ENCODE results near the gene CCDC191. TPM values are rescaled to one million over a fixed set of nuclear protein-coding genes. Genes with fewer than 3 reads are reported as not detected.

Gene CCDC191
- total and polyA plus RNA-seq, 5 donors from 2014 or later = 0.87 to 6.5 (median 1.4) TPM

DNA sequence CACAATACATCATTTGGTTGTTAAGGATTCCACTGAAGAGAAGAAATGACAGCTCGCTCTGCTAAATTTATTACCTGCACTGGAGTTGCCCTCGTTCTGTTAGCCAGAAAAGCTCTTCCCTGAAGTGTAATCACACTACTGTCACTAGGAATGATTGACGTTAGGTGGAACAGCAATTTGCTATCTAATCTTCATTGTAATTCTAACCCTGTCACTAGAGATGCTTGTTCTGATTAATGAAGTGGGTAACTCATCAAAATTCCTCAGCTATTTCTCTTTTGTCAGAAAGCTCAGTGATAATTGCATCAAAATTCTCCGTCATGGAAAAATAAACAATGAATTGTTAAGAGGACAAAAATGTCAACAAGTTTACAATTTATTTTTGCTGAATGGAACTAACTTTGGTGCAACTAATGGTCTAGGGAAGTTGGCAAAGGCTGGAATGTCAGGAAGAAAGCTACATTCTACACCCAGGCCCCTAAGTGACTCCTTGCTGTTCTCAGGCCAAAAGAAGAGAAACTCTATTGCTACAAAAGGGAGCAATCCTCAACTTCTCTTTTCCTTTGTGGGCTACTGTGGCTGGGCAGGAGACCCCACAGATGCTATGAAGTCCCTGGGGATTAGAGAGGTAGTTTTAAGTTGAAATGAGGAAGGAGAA, 34.1 kb downstream of the CCDC191 start:
- Histone ChIP-seq H3K27ac (ENCODE audit: insufficient read depth, low read length, poor library complexity, severe bottlenecking) (no peak overlapping the region), H3K36me3 (ENCODE audit: control insufficient read depth, insufficient read depth, low read length) (no peaks in the 10 kb centered on the region), H3K27me3 (ENCODE audit: control insufficient read depth, insufficient read depth, low read length) (no peaks in the 10 kb centered on the region), H3K4me3 (ENCODE audit: low read depth, low read length) (no peak overlapping the region), H3K4me1 (ENCODE audit: control insufficient read depth, insufficient read depth, low read length, poor library complexity, severe bottlenecking) (no peaks in the 10 kb centered on the region), H3K9me3 (ENCODE audit: control insufficient read depth in 2 of 2, low read length in 2 of 2) (no peaks in the 10 kb centered on the region)
- DNase-seq = no peak
- Mint-ChIP-seq H3K4me1 (no peaks in the 10 kb centered on the region), H3K36me3 (peaks cover 6% of the 10 kb centered on the region), H3K27me3 (no peaks in the 10 kb centered on the region), H3K27ac (no peak overlapping the region), H3K9me3 (peaks cover 0 to 2% (median 0%) of the 10 kb centered on the region in 7 donors), H3K4me3 (no peak overlapping the region)
- ATAC-seq (ENCODE audit: low read depth in 2 of 2) = no peak

- Mint-ChIP-seq H3K4me1 (no peaks in the 10 kb centered on the region), H3K27ac (no peak overlapping the region), H3K4me3 (no peak overlapping the region), H3K27me3 (no peaks in the 10 kb centered on the region), H3K9me3 (peaks cover 0 to 2% (median 0%) of the 10 kb centered on the region in 7 donors), H3K36me3 (peaks cover 6% of the 10 kb centered on the region)
- Histone ChIP-seq H3K36me3 (ENCODE audit: control insufficient read depth, insufficient read depth, low read length) (no peaks in the 10 kb centered on the region), H3K27me3 (ENCODE audit: control insufficient read depth, insufficient read depth, low read length) (no peaks in the 10 kb centered on the region), H3K27ac (ENCODE audit: insufficient read depth, low read length, poor library complexity, severe bottlenecking) (no peak overlapping the region), H3K9me3 (ENCODE audit: control insufficient read depth in 2 of 2, low read length in 2 of 2) (no peaks in the 10 kb centered on the region), H3K4me1 (ENCODE audit: control insufficient read depth, insufficient read depth, low read length, poor library complexity, severe bottlenecking) (no peaks in the 10 kb centered on the region), H3K4me3 (ENCODE audit: low read depth, low read length) (no peak overlapping the region)
- ATAC-seq (ENCODE audit: low read depth in 2 of 2) (no peak), DNase-seq (no peak)
These were observed 35.4 kb downstream of the CCDC191 start for GRCh38 chr3:114020907-114021306.

- H3K4me3 ChIP-seq (ENCODE audit: low read depth, low read length) = no peak overlapping the region
- DNase-seq (no peak), ATAC-seq (ENCODE audit: low read depth in 2 of 2) (no peak)
- H3K4me1 ChIP-seq (ENCODE audit: control insufficient read depth, insufficient read depth, low read length, poor library complexity, severe bottlenecking) = no peaks in the 10 kb centered on the region
- no peaks in the 10 kb centered on the region for H3K9me3 ChIP-seq (ENCODE audit: control insufficient read depth in 2 of 2, low read length in 2 of 2)
- peaks cover 6% of the 10 kb centered on the region for H3K36me3 Mint-ChIP-seq
- no peaks in the 10 kb centered on the region for H3K27me3 Mint-ChIP-seq
- no peaks in the 10 kb centered on the region for H3K36me3 ChIP-seq (ENCODE audit: control insufficient read depth, insufficient read depth, low read length)
- no peak overlapping the region for H3K27ac Mint-ChIP-seq
- H3K9me3 Mint-ChIP-seq = no peaks in the 10 kb centered on the region
- H3K27ac ChIP-seq (ENCODE audit: insufficient read depth, low read length, poor library complexity, severe bottlenecking) = no peak overlapping the region
- H3K4me1 Mint-ChIP-seq = no peaks in the 10 kb centered on the region
- H3K27me3 ChIP-seq (ENCODE audit: control insufficient read depth, insufficient read depth, low read length) = no peaks in the 10 kb centered on the region
- no peak overlapping the region for H3K4me3 Mint-ChIP-seq
These were observed 36.8 kb downstream of the CCDC191 start for GRCh38 chr3:114019486-114019885.

DNA sequence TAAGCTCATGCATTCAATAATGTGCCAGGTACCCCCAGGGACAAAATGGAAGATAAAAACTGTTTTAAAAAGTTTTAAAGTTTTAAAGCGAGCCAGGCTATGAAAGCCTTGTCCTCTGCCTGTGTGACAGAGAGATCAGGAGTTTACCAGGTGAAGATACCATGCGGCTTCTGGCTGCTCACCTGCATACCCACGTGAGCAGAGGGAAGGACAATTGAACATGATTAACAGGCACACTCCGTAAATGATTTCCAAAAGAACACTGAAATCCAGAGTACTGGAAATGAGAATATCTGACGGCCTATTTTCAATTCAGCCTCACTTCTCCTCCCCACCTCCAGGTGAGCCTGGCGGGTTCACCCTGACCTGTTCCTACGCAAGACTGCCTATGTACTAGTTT, 42.1 kb downstream of the CCDC191 start:
- Mint-ChIP-seq H3K4me1 (no peaks in the 10 kb centered on the region), H3K27ac (peak overlapping the region in 2 of 3 donors; percentile 9 to 38), H3K4me3 (no peak overlapping the region), H3K36me3 (peaks cover 10% of the 10 kb centered on the region), H3K27me3 (no peaks in the 10 kb centered on the region), H3K9me3 (no peaks in the 10 kb centered on the region)
- ATAC-seq (ENCODE audit: low read depth in 2 of 2) (no peak), DNase-seq (no peak)
- Histone ChIP-seq H3K27ac (ENCODE audit: insufficient read depth, low read length, poor library complexity, severe bottlenecking) (no peak overlapping the region), H3K9me3 (ENCODE audit: control insufficient read depth in 2 of 2, low read length in 2 of 2) (no peaks in the 10 kb centered on the region), H3K4me3 (ENCODE audit: low read depth, low read length) (no peak overlapping the region), H3K36me3 (ENCODE audit: control insufficient read depth, insufficient read depth, low read length) (no peaks in the 10 kb centered on the region), H3K4me1 (ENCODE audit: control insufficient read depth, insufficient read depth, low read length, poor library complexity, severe bottlenecking) (no peaks in the 10 kb centered on the region), H3K27me3 (ENCODE audit: control insufficient read depth, insufficient read depth, low read length) (no peaks in the 10 kb centered on the region)

GRCh38 chr3:114011059-114011797, 45.1 kb downstream of the CCDC191 start:
- Mint-ChIP-seq H3K27ac (no peak overlapping the region), H3K36me3 (peaks cover 4% of the 10 kb centered on the region), H3K27me3 (no peaks in the 10 kb centered on the region), H3K4me1 (no peaks in the 10 kb centered on the region), H3K9me3 (no peaks in the 10 kb centered on the region), H3K4me3 (no peak overlapping the region)
- ATAC-seq (ENCODE audit: low read depth in 2 of 2) (no peak), DNase-seq (no peak)
- no peaks in the 10 kb centered on the region for H3K4me1 ChIP-seq (ENCODE audit: control insufficient read depth, insufficient read depth, low read length, poor library complexity, severe bottlenecking)
- no peak overlapping the region for H3K4me3 ChIP-seq (ENCODE audit: low read depth, low read length)
- H3K9me3 ChIP-seq (ENCODE audit: control insufficient read depth in 2 of 2, low read length in 2 of 2) = no peaks in the 10 kb centered on the region
- H3K27ac ChIP-seq (ENCODE audit: insufficient read depth, low read length, poor library complexity, severe bottlenecking) = no peak overlapping the region
- H3K36me3 ChIP-seq (ENCODE audit: control insufficient read depth, insufficient read depth, low read length) = no peaks in the 10 kb centered on the region
- no peaks in the 10 kb centered on the region for H3K27me3 ChIP-seq (ENCODE audit: control insufficient read depth, insufficient read depth, low read length)

DNA sequence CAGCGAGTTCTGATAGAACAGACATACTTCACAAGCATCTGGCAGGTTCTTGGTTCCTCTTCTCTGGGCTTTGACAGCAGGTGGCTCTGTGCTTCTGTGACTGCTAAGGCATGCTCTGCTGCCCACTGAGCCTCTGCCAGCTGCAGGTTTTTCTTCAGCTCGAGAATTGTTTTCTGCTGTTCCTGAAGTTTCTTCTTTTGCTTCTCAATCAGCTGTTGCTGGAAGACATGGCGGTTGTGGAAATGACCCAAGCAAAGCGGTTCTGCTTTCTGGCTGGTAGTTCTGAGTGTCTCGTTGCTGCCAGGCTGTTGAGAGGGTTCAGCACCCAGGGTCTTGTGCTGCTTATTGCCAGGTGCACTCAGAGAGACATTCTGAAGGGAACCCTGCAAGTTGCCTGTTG, 50.8 kb downstream of the CCDC191 start:
- no peak for DNase-seq
- no peaks in the 10 kb centered on the region for H3K9me3 Mint-ChIP-seq
- H3K36me3 Mint-ChIP-seq = peaks cover 14% of the 10 kb centered on the region
- Histone ChIP-seq H3K9me3 (ENCODE audit: control insufficient read depth in 2 of 2, low read length in 2 of 2) (no peaks in the 10 kb centered on the region), H3K27ac (ENCODE audit: insufficient read depth, low read length, poor library complexity, severe bottlenecking) (no peak overlapping the region), H3K36me3 (ENCODE audit: control insufficient read depth, insufficient read depth, low read length) (peaks cover 7% of the 10 kb centered on the region), H3K4me1 (ENCODE audit: control insufficient read depth, insufficient read depth, low read length, poor library complexity, severe bottlenecking) (no peaks in the 10 kb centered on the region), H3K4me3 (ENCODE audit: low read depth, low read length) (no peak overlapping the region), H3K27me3 (ENCODE audit: control insufficient read depth, insufficient read depth, low read length) (no peaks in the 10 kb centered on the region)
- no peak overlapping the region for H3K4me3 Mint-ChIP-seq
- ATAC-seq (ENCODE audit: low read depth in 2 of 2) = peak in 1 of 2 donors; percentile 44
- H3K27me3 Mint-ChIP-seq = no peaks in the 10 kb centered on the region
- H3K27ac Mint-ChIP-seq = no peak overlapping the region
- peaks cover 0 to 4% (median 0%) of the 10 kb centered on the region in 4 donors for H3K4me1 Mint-ChIP-seq

GRCh38 chr3:113985541-113985940, 70.8 kb downstream of the CCDC191 start:
- DNase-seq (no peak), ATAC-seq (ENCODE audit: low read depth in 2 of 2) (no peak)
- H3K36me3 Mint-ChIP-seq = peaks cover 46% of the 10 kb centered on the region
- no peaks in the 10 kb centered on the region for H3K27me3 Mint-ChIP-seq
- Histone ChIP-seq H3K4me1 (ENCODE audit: control insufficient read depth, insufficient read depth, low read length, poor library complexity, severe bottlenecking) (no peaks in the 10 kb centered on the region), H3K4me3 (ENCODE audit: low read depth, low read length) (no peak overlapping the region), H3K36me3 (ENCODE audit: control insufficient read depth, insufficient read depth, low read length) (peaks cover 2% of the 10 kb centered on the region), H3K9me3 (ENCODE audit: control insufficient read depth in 2 of 2, low read length in 2 of 2) (no peaks in the 10 kb centered on the region), H3K27me3 (ENCODE audit: control insufficient read depth, insufficient read depth, low read length) (no peaks in the 10 kb centered on the region), H3K27ac (ENCODE audit: insufficient read depth, low read length, poor library complexity, severe bottlenecking) (no peak overlapping the region)
- H3K4me3 Mint-ChIP-seq = no peak overlapping the region
- H3K9me3 Mint-ChIP-seq = peaks cover 0 to 2% (median 0%) of the 10 kb centered on the region in 7 donors
- peaks cover 0 to 4% (median 0%) of the 10 kb centered on the region in 4 donors for H3K4me1 Mint-ChIP-seq
- no peak overlapping the region for H3K27ac Mint-ChIP-seq

DNA sequence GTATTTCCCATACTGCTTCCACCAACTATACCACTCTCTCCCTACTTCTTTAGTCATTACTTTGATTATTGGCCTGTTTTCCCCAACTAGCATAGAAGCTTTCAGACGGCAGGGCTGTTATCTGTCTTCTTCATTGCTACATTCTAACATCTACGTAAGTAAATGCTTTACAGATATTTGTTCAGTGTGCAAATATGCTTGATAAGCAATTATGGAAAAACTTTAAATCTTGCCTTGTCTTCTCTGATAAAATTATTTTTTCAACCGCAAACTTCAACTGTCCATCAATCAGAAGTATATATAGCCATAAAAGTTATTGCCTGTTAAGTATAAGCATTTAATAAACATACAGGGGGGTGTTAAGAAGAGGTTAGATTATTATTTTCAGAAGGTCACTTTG, 72.8 kb downstream of the CCDC191 start:
- H3K4me1 ChIP-seq (ENCODE audit: control insufficient read depth, insufficient read depth, low read length, poor library complexity, severe bottlenecking) = no peaks in the 10 kb centered on the region
- H3K36me3 Mint-ChIP-seq = peaks cover 54% of the 10 kb centered on the region
- H3K27ac Mint-ChIP-seq = no peak overlapping the region
- H3K27me3 Mint-ChIP-seq = no peaks in the 10 kb centered on the region
- H3K27me3 ChIP-seq (ENCODE audit: control insufficient read depth, insufficient read depth, low read length) = no peaks in the 10 kb centered on the region
- no peaks in the 10 kb centered on the region for H3K9me3 ChIP-seq (ENCODE audit: control insufficient read depth in 2 of 2, low read length in 2 of 2)
- ATAC-seq (ENCODE audit: low read depth in 2 of 2) = no peak
- DNase-seq = no peak
- H3K36me3 ChIP-seq (ENCODE audit: control insufficient read depth, insufficient read depth, low read length) = peaks cover 2% of the 10 kb centered on the region
- no peak overlapping the region for H3K4me3 ChIP-seq (ENCODE audit: low read depth, low read length)
- H3K4me3 Mint-ChIP-seq = no peak overlapping the region
- peaks cover 0 to 4% (median 0%) of the 10 kb centered on the region in 4 donors for H3K4me1 Mint-ChIP-seq
- peaks cover 0 to 2% (median 0%) of the 10 kb centered on the region in 7 donors for H3K9me3 Mint-ChIP-seq
- no peak overlapping the region for H3K27ac ChIP-seq (ENCODE audit: insufficient read depth, low read length, poor library complexity, severe bottlenecking)
